WTC11 (cell line): ENCODE data around the gene SNX30. TPM values are rescaled to one million over a fixed set of nuclear protein-coding genes. Genes with fewer than 3 reads are reported as not detected.

Source experiments
- ATAC-seq: fragments of 200-7000 bp; cut with Tn5 transposase; 2 replicates; pipeline ENCODE4 v1.10.0; 2021; ENCODE audit warnings: mild to moderate bottlenecking, moderate library complexity
- CTCF ChIA-PET: fragments of 300-600 bp; sonication (Branson Sonifier 250); formaldehyde crosslinking; loops from one replicate; lab custom pipeline; 2021; ENCODE audit warnings: antibody characterized with exemption; lab: Charles Lee
- POLR2A ChIA-PET: fragments of 350-600 bp; sonication (Branson Sonifier 250); formaldehyde crosslinking; loops from one replicate; lab custom pipeline; 2021; ENCODE audit warnings: antibody characterized with exemption; lab: Charles Lee
- DNase-seq: peaks from one replicate; pipeline ENCODE4 v3.0.0; 2021; ENCODE audit warnings: low spot score
- H3K27ac Mint-ChIP-seq: 2 replicates; pipeline ENCODE4 v1.8.0; 2021; ENCODE audit warnings: mixed read lengths
- H3K27me3 Mint-ChIP-seq: 2 replicates; pipeline ENCODE4 v1.8.0; 2021; ENCODE audit warnings: low read depth, mild to moderate bottlenecking, moderate library complexity, mixed read lengths
- H3K36me3 Mint-ChIP-seq: 2 replicates; pipeline ENCODE4 v1.8.0; 2021; ENCODE audit warnings: mixed read lengths
- H3K4me1 Mint-ChIP-seq: 2 replicates; pipeline ENCODE4 v1.8.0; 2022; ENCODE audit warnings: mixed read lengths
- H3K4me3 Mint-ChIP-seq: 2 replicates; pipeline ENCODE4 v1.8.0; 2021; ENCODE audit warnings: mild to moderate bottlenecking, moderate library complexity, mixed read lengths
- H3K9me3 Mint-ChIP-seq: 2 replicates; pipeline ENCODE4 v1.8.0; 2021; ENCODE audit warnings: mixed read lengths
- AFF4 ChIP-seq: sonication (generic); formaldehyde crosslinking; IDR thresholded peaks from 2 replicates; pipeline ENCODE4 v1.8.1; 2023; ENCODE audit warnings: mild to moderate bottlenecking, missing genetic modification reagents, borderline replicate concordance
- E2F5 ChIP-seq: sonication (generic); formaldehyde crosslinking; IDR thresholded peaks from 2 replicates; pipeline ENCODE4 v1.8.1; 2022; ENCODE audit warnings: mild to moderate bottlenecking, moderate library complexity, missing genetic modification reagents
- EMX1 ChIP-seq: fragments of 250-450 bp; sonication (Bioruptor Pico); IDR thresholded peaks from 2 replicates; pipeline ENCODE4 v1.8.0; 2021; ENCODE audit warnings: mild to moderate bottlenecking
- IRF2 ChIP-seq: sonication (generic); formaldehyde crosslinking; IDR thresholded peaks from 2 replicates; pipeline ENCODE4 v1.8.0; 2022; ENCODE audit warnings: low read depth, missing genetic modification reagents, borderline replicate concordance
- JAZF1 ChIP-seq: fragments of 250-450 bp; sonication (Bioruptor Pico); IDR thresholded peaks from 2 replicates; pipeline ENCODE4 v1.9.0; 2021; ENCODE audit warnings: moderate library complexity, mild to moderate bottlenecking, inconsistent platforms
- PREB ChIP-seq: sonication (generic); formaldehyde crosslinking; IDR thresholded peaks from 2 replicates; pipeline ENCODE4 v1.8.1; 2022; ENCODE audit warnings: mild to moderate bottlenecking, missing genetic modification reagents, moderate library complexity, borderline replicate concordance
- PRRX2 ChIP-seq: fragments of 250-450 bp; sonication (Bioruptor Pico); IDR thresholded peaks from 2 replicates; pipeline ENCODE4 v1.8.0; 2021; ENCODE audit warnings: mild to moderate bottlenecking
- SP1 ChIP-seq: sonication (generic); formaldehyde crosslinking; conservative IDR thresholded peaks from 2 replicates; pipeline ENCODE4 v1.8.1; 2022; ENCODE audit warnings: missing genetic modification reagents
- TCF7 ChIP-seq: sonication (generic); formaldehyde crosslinking; IDR thresholded peaks from 2 replicates; pipeline ENCODE4 v1.8.0; 2022; ENCODE audit warnings: mild to moderate bottlenecking, low read depth, missing genetic modification reagents, moderate library complexity
- ZNF121 ChIP-seq: sonication (generic); formaldehyde crosslinking; IDR thresholded peaks from 2 replicates; pipeline ENCODE4 v1.8.0; 2023; ENCODE audit warnings: missing genetic modification reagents
- ZNF219 ChIP-seq: sonication (generic); formaldehyde crosslinking; IDR thresholded peaks from 2 replicates; pipeline ENCODE4 v1.8.0; 2023; ENCODE audit warnings: missing genetic modification reagents, mild to moderate bottlenecking, borderline replicate concordance
- ZNF263 ChIP-seq: sonication (generic); formaldehyde crosslinking; IDR thresholded peaks from 2 replicates; pipeline ENCODE4 v1.8.1; 2022; ENCODE audit warnings: low read depth, mild to moderate bottlenecking, moderate library complexity, missing genetic modification reagents
- ZNF512 ChIP-seq: sonication (generic); formaldehyde crosslinking; IDR thresholded peaks from 2 replicates; pipeline ENCODE4 v1.8.1; 2022; ENCODE audit warnings: missing genetic modification reagents, borderline replicate concordance
- total RNA-seq: library from RNA; stranded (reverse); gene quantifications from 3 replicates; pipeline ENCODE4 v1.2.3, GENCODE V29; 2021

The SNX30 gene
- total RNA-seq, 1 experiment from 2014 or later = 13.4 TPM

- no peaks in the 10 kb centered on the region for H3K4me1 Mint-ChIP-seq
- DNase-seq = no peak
- no peak for ATAC-seq
- H3K36me3 Mint-ChIP-seq = 0 out of 2 replicates have a peak, but pooled peaks cover 2% of the 10 kb centered on the region
- peaks cover 22% of the 10 kb centered on the region for H3K9me3 Mint-ChIP-seq
- H3K4me3 Mint-ChIP-seq = no peak overlapping the region
- TF ChIP-seq ZNF121 (CRISPR knock-in tag) (no peak), E2F5 (CRISPR knock-in tag) (no peak), PREB (CRISPR knock-in tag) (no peak), TCF7 (CRISPR knock-in tag) (no peak), SP1 (CRISPR knock-in tag) (no peak), ZNF512 (no peak), EMX1 (CRISPR knock-in tag) (no peak), JAZF1 (CRISPR knock-in tag) (no peak), PRRX2 (CRISPR knock-in tag) (no peak), IRF2 (CRISPR knock-in tag) (no peak), ZNF263 (CRISPR knock-in tag) (no peak)
- POLR2A ChIA-PET = no interaction called here
- H3K27me3 Mint-ChIP-seq = peaks cover 46% of the 10 kb centered on the region
- H3K27ac Mint-ChIP-seq = no peak overlapping the region
- CTCF ChIA-PET = interaction anchor here (1.4 kb wide), 1 partner anchor 10 kb away, joined by 8 read pairs; no protein-coding TSS in a partner anchor
Observed at GRCh38 chr9:112912636-112913035, 162.1 kb downstream of the SNX30 start.

- H3K4me3 Mint-ChIP-seq = no peak overlapping the region
- ChIA-PET CTCF (interaction anchor here (1.4 kb wide), 1 partner anchor 10 kb away, joined by 8 read pairs; no protein-coding TSS in a partner anchor), POLR2A (no interaction called here)
- TF ChIP-seq ZNF219 (CRISPR knock-in tag) = no peak
- no peak overlapping the region for H3K27ac Mint-ChIP-seq
- 0 out of 2 replicates have a peak, but pooled peaks cover 2% of the 10 kb centered on the region for H3K36me3 Mint-ChIP-seq
- DNase-seq (no peak), ATAC-seq (no peak)
- no peaks in the 10 kb centered on the region for H3K4me1 Mint-ChIP-seq
- H3K9me3 Mint-ChIP-seq = peaks cover 22% of the 10 kb centered on the region
- peaks cover 47% of the 10 kb centered on the region for H3K27me3 Mint-ChIP-seq
Observed at GRCh38 chr9:112913326-112913725, 162.8 kb downstream of the SNX30 start.

GRCh38 chr9:112914524-112914923 lies 164.0 kb downstream of the SNX30 start:
- ATAC-seq (no peak), DNase-seq (no peak)
- TF ChIP-seq AFF4 = no peak
- Mint-ChIP-seq H3K4me1 (no peaks in the 10 kb centered on the region), H3K9me3 (peaks cover 22% of the 10 kb centered on the region), H3K4me3 (no peak overlapping the region), H3K27ac (no peak overlapping the region), H3K36me3 (0 out of 2 replicates have a peak, but pooled peaks cover 2% of the 10 kb centered on the region), H3K27me3 (peaks cover 40% of the 10 kb centered on the region)
- CTCF ChIA-PET = interaction anchor here (0.8 kb wide), 1 partner anchor 32 kb away, joined by 3 read pairs; no protein-coding TSS in a partner anchor
- POLR2A ChIA-PET = no interaction called here
